GM12801 (cell line): ENCODE data around the gene PPP1R14B.

Experiments
- CTCF ChIP-seq: IDR thresholded peaks from one replicate; pipeline ENCODE4 v1.5.1; 2011; ENCODE audit warnings: control low read depth; ENCODE audit not compliant: insufficient read length; ENCODE audit errors: extremely low read depth

The PPP1R14B gene

GRCh38 chr11:64291262-64291751, 44.6 kb upstream of the PPP1R14B start, which contains the start of gene KCNK4:
Gene KCNK4 (plus strand): TSS chr11:64291302. CDS start chr11:64293019, 1,717 bp downstream.
- TF ChIP-seq CTCF: no peak

- TF ChIP-seq CTCF: no peak
These were observed 43.9 kb upstream of the PPP1R14B start for GRCh38 chr11:64290352-64291261.

- TF ChIP-seq CTCF: no peak
These were observed 42.3 kb upstream of the PPP1R14B start for GRCh38 chr11:64289002-64289564.

- TF ChIP-seq CTCF: no peak
These were observed 41.6 kb upstream of the PPP1R14B start for GRCh38 chr11:64288353-64288750.

GRCh38 chr11:64287676-64288352, 41.1 kb upstream of the PPP1R14B start:
- TF ChIP-seq CTCF: no peak

GRCh38 chr11:64286801-64287159, 40.0 kb upstream of the PPP1R14B start:
- TF ChIP-seq CTCF: no peak
